WTC11 (cell line): ENCODE data around the gene TRMT10A.
"Not testable (repeated sequence)": the region's sequence is repeated elsewhere in the genome, so short reads cannot be mapped to it uniquely, and the experiment has no call there.

Source experiments
- CTCF ChIP-seq: fragments of 200-600 bp; IDR thresholded peaks from 2 replicates; pipeline ENCODE4 v1.8.0; 2022; ENCODE audit warnings: antibody characterized with exemption
- E2F4 ChIP-seq: sonication (generic); formaldehyde crosslinking; IDR thresholded peaks from 2 replicates; pipeline ENCODE4 v1.8.1; 2022; ENCODE audit warnings: low read depth, mild to moderate bottlenecking, moderate library complexity, missing genetic modification reagents, borderline replicate concordance
- JUN ChIP-seq: sonication (generic); formaldehyde crosslinking; IDR thresholded peaks from 2 replicates; pipeline ENCODE4 v1.8.0; 2023; ENCODE audit warnings: mild to moderate bottlenecking, missing genetic modification reagents
- NR1H2 ChIP-seq: sonication (generic); formaldehyde crosslinking; IDR thresholded peaks from 2 replicates; pipeline ENCODE4 v1.9.0; 2021; ENCODE audit warnings: mild to moderate bottlenecking, moderate library complexity, missing genetic modification reagents
- PRRX2 ChIP-seq: fragments of 250-450 bp; sonication (Bioruptor Pico); IDR thresholded peaks from 2 replicates; pipeline ENCODE4 v1.8.0; 2021; ENCODE audit warnings: mild to moderate bottlenecking
- STAT6 ChIP-seq: sonication (generic); formaldehyde crosslinking; conservative IDR thresholded peaks from 2 replicates; pipeline ENCODE4 v1.8.1; 2023; ENCODE audit warnings: mild to moderate bottlenecking, low read depth, missing genetic modification reagents, moderate library complexity
- TP53 ChIP-seq: sonication (generic); formaldehyde crosslinking; IDR thresholded peaks from 2 replicates; pipeline ENCODE4 v1.8.1; 2023; ENCODE audit warnings: mild to moderate bottlenecking, missing genetic modification reagents
- ZNF121 ChIP-seq: sonication (generic); formaldehyde crosslinking; IDR thresholded peaks from 2 replicates; pipeline ENCODE4 v1.8.0; 2023; ENCODE audit warnings: missing genetic modification reagents
- ZNF219 ChIP-seq: sonication (generic); formaldehyde crosslinking; IDR thresholded peaks from 2 replicates; pipeline ENCODE4 v1.8.0; 2023; ENCODE audit warnings: missing genetic modification reagents, mild to moderate bottlenecking, borderline replicate concordance
- ZNF263 ChIP-seq: sonication (generic); formaldehyde crosslinking; IDR thresholded peaks from 2 replicates; pipeline ENCODE4 v1.8.1; 2022; ENCODE audit warnings: low read depth, mild to moderate bottlenecking, moderate library complexity, missing genetic modification reagents

GRCh38 chr4:99534699-99535098 lies 29.1 kb downstream of the TRMT10A start:
- TF ChIP-seq PRRX2 (CRISPR knock-in tag); NR1H2 (CRISPR knock-in tag); CTCF; ZNF263 (CRISPR knock-in tag); ZNF219; STAT6 (CRISPR knock-in tag); TP53 (CRISPR knock-in tag); JUN; ZNF121 (CRISPR knock-in tag); E2F4 (CRISPR knock-in tag): not testable (repeated sequence)
